KMS-11 (cell line): Measurements from ENCODE around the gene PALLD.

ENCODE experiments used
- H2AFZ ChIP-seq: fragments of 200-600 bp; sonication (generic); 2 replicates; pipeline ENCODE4 v1.6.1; 2016; ENCODE audit warnings: antibody characterized with exemption, mixed run types, low read depth
- H3K27ac ChIP-seq: fragments of 200-600 bp; sonication (generic); 2 replicates; pipeline ENCODE4 v1.6.1; 2016; ENCODE audit warnings: mild to moderate bottlenecking, mixed run types
- H3K27me3 ChIP-seq: fragments of 200-600 bp; sonication (generic); 2 replicates; pipeline ENCODE4 v1.6.1; 2017; ENCODE audit warnings: mild to moderate bottlenecking, low read depth, mixed run types, moderate library complexity; ENCODE audit not compliant: insufficient read depth
- H3K36me3 ChIP-seq: fragments of 200-600 bp; sonication (generic); 2 replicates; pipeline ENCODE4 v1.6.1; 2017; ENCODE audit warnings: mild to moderate bottlenecking, mixed run types; ENCODE audit not compliant: insufficient read depth
- H3K4me1 ChIP-seq: fragments of 200-600 bp; sonication (generic); 2 replicates; pipeline ENCODE4 v1.6.1; 2016; ENCODE audit warnings: mild to moderate bottlenecking, low read depth, mixed run types; ENCODE audit not compliant: poor library complexity, severe bottlenecking
- H3K4me2 ChIP-seq: fragments of 200-600 bp; sonication (generic); 2 replicates; pipeline ENCODE4 v1.7.0; 2016; ENCODE audit warnings: mild to moderate bottlenecking, mixed run types
- H3K4me3 ChIP-seq: fragments of 200-600 bp; sonication (generic); IDR thresholded peaks from 2 replicates; pipeline ENCODE4 v1.6.1; 2017; ENCODE audit warnings: low read depth, low read length, mixed read lengths; ENCODE audit not compliant: insufficient read depth
- H3K79me2 ChIP-seq: fragments of 200-600 bp; sonication (generic); 2 replicates; pipeline ENCODE4 v1.6.1; 2016; ENCODE audit warnings: low read depth, mixed run types; ENCODE audit not compliant: insufficient read depth
- H3K9ac ChIP-seq: fragments of 200-600 bp; sonication (generic); 2 replicates; pipeline ENCODE4 v1.6.1; 2016; ENCODE audit warnings: mild to moderate bottlenecking, mixed run types
- H4K20me1 ChIP-seq: fragments of 200-600 bp; sonication (generic); 2 replicates; pipeline ENCODE4 v1.6.1; 2016; ENCODE audit warnings: mild to moderate bottlenecking, mixed run types; ENCODE audit not compliant: insufficient read depth
- TF ChIP-seq, protein P1 (sequence below): fragments of 200-600 bp; sonication (generic); conservative IDR thresholded peaks from 2 replicates; pipeline ENCODE4 v1.6.1; 2017; ENCODE audit warnings: low read depth, mild to moderate bottlenecking, antibody characterized with exemption, low read length, moderate library complexity, mixed read lengths

Gene PALLD

DNA sequence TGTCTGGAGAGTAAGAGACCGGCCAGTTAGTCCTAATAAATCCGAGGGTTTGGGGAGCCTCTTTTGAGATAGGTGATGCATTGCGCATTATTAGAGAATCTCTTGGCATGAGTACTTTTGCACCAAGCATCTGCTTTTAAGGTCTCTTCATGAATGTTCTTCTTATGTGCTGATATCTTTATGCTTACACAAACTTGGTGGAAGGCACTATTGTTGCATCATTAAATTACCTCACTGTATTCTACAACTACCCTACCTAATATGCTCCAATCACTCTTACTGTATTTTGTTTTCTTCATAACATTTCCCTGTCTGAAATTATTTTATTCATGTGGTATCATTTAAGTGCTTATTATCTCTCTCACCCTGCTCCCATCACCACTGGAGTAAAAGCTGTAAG is 151.6 kb downstream of the PALLD start:
- Histone ChIP-seq H3K4me1 (no peaks in the 10 kb centered on the region), H3K79me2 (no peaks in the 10 kb centered on the region), H3K27ac (no peak overlapping the region), H3K4me2 (no peak overlapping the region), H3K27me3 (no peaks in the 10 kb centered on the region), H4K20me1 (no peaks in the 10 kb centered on the region), H3K9ac (no peak overlapping the region), H3K36me3 (no peaks in the 10 kb centered on the region), H3K4me3 (no peak overlapping the region), H2AFZ (no peak overlapping the region)
- TF ChIP-seq, protein P1, sequence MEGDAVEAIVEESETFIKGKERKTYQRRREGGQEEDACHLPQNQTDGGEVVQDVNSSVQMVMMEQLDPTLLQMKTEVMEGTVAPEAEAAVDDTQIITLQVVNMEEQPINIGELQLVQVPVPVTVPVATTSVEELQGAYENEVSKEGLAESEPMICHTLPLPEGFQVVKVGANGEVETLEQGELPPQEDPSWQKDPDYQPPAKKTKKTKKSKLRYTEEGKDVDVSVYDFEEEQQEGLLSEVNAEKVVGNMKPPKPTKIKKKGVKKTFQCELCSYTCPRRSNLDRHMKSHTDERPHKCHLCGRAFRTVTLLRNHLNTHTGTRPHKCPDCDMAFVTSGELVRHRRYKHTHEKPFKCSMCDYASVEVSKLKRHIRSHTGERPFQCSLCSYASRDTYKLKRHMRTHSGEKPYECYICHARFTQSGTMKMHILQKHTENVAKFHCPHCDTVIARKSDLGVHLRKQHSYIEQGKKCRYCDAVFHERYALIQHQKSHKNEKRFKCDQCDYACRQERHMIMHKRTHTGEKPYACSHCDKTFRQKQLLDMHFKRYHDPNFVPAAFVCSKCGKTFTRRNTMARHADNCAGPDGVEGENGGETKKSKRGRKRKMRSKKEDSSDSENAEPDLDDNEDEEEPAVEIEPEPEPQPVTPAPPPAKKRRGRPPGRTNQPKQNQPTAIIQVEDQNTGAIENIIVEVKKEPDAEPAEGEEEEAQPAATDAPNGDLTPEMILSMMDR = no peak

- Histone ChIP-seq H3K79me2 (no peaks in the 10 kb centered on the region), H3K4me2 (no peak overlapping the region), H3K9ac (no peak overlapping the region), H2AFZ (no peak overlapping the region), H3K36me3 (no peaks in the 10 kb centered on the region), H4K20me1 (no peaks in the 10 kb centered on the region), H3K27me3 (no peaks in the 10 kb centered on the region), H3K4me3 (no peak overlapping the region), H3K4me1 (no peaks in the 10 kb centered on the region), H3K27ac (no peak overlapping the region)
- TF ChIP-seq, protein P1 = no peak
Observed at GRCh38 chr4:168648929-168649328, 152.1 kb downstream of the PALLD start.

DNA sequence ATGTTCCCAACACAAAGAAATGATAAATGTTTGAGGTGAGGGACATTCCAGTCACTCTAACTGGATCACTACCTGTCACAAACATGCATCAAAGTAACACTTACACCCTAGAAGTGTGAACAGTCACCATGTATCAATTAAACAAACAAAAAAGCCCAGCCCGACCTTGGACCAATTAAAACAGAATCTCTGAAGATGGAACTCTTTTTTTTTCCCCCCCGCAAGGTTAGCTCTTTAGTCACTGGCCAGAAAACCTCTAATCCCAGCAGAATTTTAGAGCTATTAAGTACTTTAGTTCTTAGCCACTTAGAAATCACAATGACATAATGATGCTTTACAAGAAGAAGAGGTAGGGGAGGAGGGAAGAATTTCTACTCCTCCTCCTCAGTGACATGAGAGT is 154.5 kb downstream of the PALLD start:
- Histone ChIP-seq H4K20me1 (no peaks in the 10 kb centered on the region), H3K4me1 (peaks cover 20% of the 10 kb centered on the region), H3K27ac (no peak overlapping the region), H3K36me3 (no peaks in the 10 kb centered on the region), H3K4me3 (no peak overlapping the region), H3K27me3 (no peaks in the 10 kb centered on the region), H3K4me2 (no peak overlapping the region), H3K79me2 (no peaks in the 10 kb centered on the region), H3K9ac (no peak overlapping the region), H2AFZ (no peak overlapping the region)
- TF ChIP-seq, protein P1 = no peak

GRCh38 chr4:168651864-168652263 is 155.0 kb downstream of the PALLD start:
- no peak overlapping the region for H3K4me2 ChIP-seq
- H3K9ac ChIP-seq = no peak overlapping the region
- H2AFZ ChIP-seq = no peak overlapping the region
- H3K79me2 ChIP-seq = no peaks in the 10 kb centered on the region
- H4K20me1 ChIP-seq = no peaks in the 10 kb centered on the region
- H3K4me3 ChIP-seq = no peak overlapping the region
- H3K27ac ChIP-seq = no peak overlapping the region
- peaks cover 21% of the 10 kb centered on the region for H3K4me1 ChIP-seq
- no peaks in the 10 kb centered on the region for H3K36me3 ChIP-seq
- TF ChIP-seq, protein P1 = no peak
- no peaks in the 10 kb centered on the region for H3K27me3 ChIP-seq
